DOHH2 (cell line): Measurements from ENCODE around the gene XRRA1.

ENCODE experiments used
- H3F3A ChIP-seq: fragments of 200-600 bp; sonication (generic), shearing (Covaris generic); 2 replicates; pipeline ENCODE4 v1.6.0; 2016; ENCODE audit warnings: antibody characterized with exemption, mild to moderate bottlenecking; ENCODE audit not compliant: control insufficient read depth, insufficient read depth
- H3K27ac ChIP-seq: fragments of 200-600 bp; sonication (generic); 2 replicates; pipeline ENCODE4 v1.5.1; 2014; ENCODE audit warnings: low read depth, mild to moderate bottlenecking, low read length, moderate library complexity
- H3K27me3 ChIP-seq: fragments of 200-600 bp; sonication (generic); 2 replicates; pipeline ENCODE4 v1.6.1; 2014; ENCODE audit warnings: mild to moderate bottlenecking, low read length, mixed read lengths; ENCODE audit not compliant: control insufficient read depth
- H3K36me3 ChIP-seq: fragments of 200-600 bp; sonication (generic); 2 replicates; pipeline ENCODE4 v1.6.1; 2014; ENCODE audit warnings: mild to moderate bottlenecking, low read length, moderate library complexity, mixed read lengths; ENCODE audit not compliant: control insufficient read depth
- H3K4me1 ChIP-seq: fragments of 200-600 bp; sonication (generic); 2 replicates; pipeline ENCODE4 v1.6.1; 2014; ENCODE audit warnings: mild to moderate bottlenecking, low read length, mixed read lengths; ENCODE audit not compliant: control insufficient read depth
- H3K4me2 ChIP-seq: fragments of 200-600 bp; sonication (generic); 2 replicates; pipeline ENCODE4 v1.6.0; 2014; ENCODE audit warnings: mild to moderate bottlenecking, low read length, moderate library complexity
- H3K4me3 ChIP-seq: fragments of 200-600 bp; sonication (generic); 2 replicates; pipeline ENCODE4 v1.5.1; 2014; ENCODE audit warnings: mild to moderate bottlenecking, low read length, mixed read lengths
- H3K79me2 ChIP-seq: fragments of 200-600 bp; sonication (generic); 2 replicates; pipeline ENCODE4 v1.6.1; 2014; ENCODE audit warnings: mild to moderate bottlenecking, low read length, mixed read lengths; ENCODE audit not compliant: control insufficient read depth
- H3K9me2 ChIP-seq: fragments of 200-600 bp; sonication (generic); replicated peaks from 2 replicates; pipeline ENCODE4 v1.6.1; 2014; ENCODE audit warnings: mild to moderate bottlenecking, low read length, mixed read lengths; ENCODE audit not compliant: control insufficient read depth
- H3K9me3 ChIP-seq: fragments of 200-600 bp; sonication (generic); 2 replicates; pipeline ENCODE4 v1.6.1; 2014; ENCODE audit warnings: antibody characterized with exemption, low read length, mixed read lengths; ENCODE audit not compliant: control insufficient read depth, insufficient read depth
- H4K20me1 ChIP-seq: fragments of 200-600 bp; sonication (generic); 2 replicates; pipeline ENCODE4 v1.6.0; 2014; ENCODE audit warnings: low read depth, mild to moderate bottlenecking, antibody characterized with exemption, low read length, moderate library complexity; ENCODE audit not compliant: control insufficient read depth, insufficient read depth
- EZH2phosphoT487 ChIP-seq: fragments of 200-600 bp; sonication (generic); IDR thresholded peaks from 2 replicates; pipeline ENCODE4 v1.6.1; 2017; ENCODE audit warnings: borderline replicate concordance, mild to moderate bottlenecking, antibody characterized with exemption, low read length, moderate library complexity, mixed read lengths
- TF ChIP-seq, protein P1 (sequence below): fragments of 200-600 bp; sonication (generic); IDR thresholded peaks from one replicate; pipeline ENCODE4 v1.5.1; 2014; ENCODE audit warnings: antibody characterized with exemption, mild to moderate bottlenecking, low read depth, low read length; ENCODE audit not compliant: poor library complexity, severe bottlenecking

The XRRA1 gene

DNA sequence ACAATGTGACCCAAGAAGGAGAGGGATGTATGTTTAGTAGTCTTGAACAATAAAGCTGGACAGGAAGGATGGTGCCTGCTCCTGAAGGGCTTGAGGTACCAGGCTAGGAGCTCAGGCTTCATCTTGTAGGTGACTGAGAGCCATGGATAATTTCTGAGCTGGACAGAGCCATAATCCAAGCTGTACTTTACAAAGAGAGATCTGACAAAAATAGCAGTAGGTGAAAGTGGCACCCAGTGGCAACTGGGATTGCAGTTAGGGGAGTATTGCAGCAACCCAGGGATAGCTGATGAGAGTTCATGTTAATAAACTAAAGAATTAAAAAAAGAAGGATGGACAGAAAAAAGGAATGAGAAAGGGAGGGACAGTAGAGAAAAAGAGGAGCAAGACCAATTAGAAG, 7.4 kb downstream of the XRRA1 start:
- no peaks in the 10 kb centered on the region for H3K4me1 ChIP-seq
- no peaks in the 10 kb centered on the region for H3K9me2 ChIP-seq
- no peak overlapping the region for H3K4me2 ChIP-seq
- no peak overlapping the region for H3K4me3 ChIP-seq
- TF ChIP-seq EZH2phosphoT487 = no peak
- TF ChIP-seq, protein P1, sequence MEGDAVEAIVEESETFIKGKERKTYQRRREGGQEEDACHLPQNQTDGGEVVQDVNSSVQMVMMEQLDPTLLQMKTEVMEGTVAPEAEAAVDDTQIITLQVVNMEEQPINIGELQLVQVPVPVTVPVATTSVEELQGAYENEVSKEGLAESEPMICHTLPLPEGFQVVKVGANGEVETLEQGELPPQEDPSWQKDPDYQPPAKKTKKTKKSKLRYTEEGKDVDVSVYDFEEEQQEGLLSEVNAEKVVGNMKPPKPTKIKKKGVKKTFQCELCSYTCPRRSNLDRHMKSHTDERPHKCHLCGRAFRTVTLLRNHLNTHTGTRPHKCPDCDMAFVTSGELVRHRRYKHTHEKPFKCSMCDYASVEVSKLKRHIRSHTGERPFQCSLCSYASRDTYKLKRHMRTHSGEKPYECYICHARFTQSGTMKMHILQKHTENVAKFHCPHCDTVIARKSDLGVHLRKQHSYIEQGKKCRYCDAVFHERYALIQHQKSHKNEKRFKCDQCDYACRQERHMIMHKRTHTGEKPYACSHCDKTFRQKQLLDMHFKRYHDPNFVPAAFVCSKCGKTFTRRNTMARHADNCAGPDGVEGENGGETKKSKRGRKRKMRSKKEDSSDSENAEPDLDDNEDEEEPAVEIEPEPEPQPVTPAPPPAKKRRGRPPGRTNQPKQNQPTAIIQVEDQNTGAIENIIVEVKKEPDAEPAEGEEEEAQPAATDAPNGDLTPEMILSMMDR = no peak
- H3F3A ChIP-seq = no peaks in the 10 kb centered on the region
- H3K36me3 ChIP-seq = peaks cover 87% of the 10 kb centered on the region
- no peaks in the 10 kb centered on the region for H3K27me3 ChIP-seq
- no peak overlapping the region for H3K27ac ChIP-seq
- H3K79me2 ChIP-seq = peaks cover 29% of the 10 kb centered on the region
- no peaks in the 10 kb centered on the region for H4K20me1 ChIP-seq
- no peaks in the 10 kb centered on the region for H3K9me3 ChIP-seq

DNA sequence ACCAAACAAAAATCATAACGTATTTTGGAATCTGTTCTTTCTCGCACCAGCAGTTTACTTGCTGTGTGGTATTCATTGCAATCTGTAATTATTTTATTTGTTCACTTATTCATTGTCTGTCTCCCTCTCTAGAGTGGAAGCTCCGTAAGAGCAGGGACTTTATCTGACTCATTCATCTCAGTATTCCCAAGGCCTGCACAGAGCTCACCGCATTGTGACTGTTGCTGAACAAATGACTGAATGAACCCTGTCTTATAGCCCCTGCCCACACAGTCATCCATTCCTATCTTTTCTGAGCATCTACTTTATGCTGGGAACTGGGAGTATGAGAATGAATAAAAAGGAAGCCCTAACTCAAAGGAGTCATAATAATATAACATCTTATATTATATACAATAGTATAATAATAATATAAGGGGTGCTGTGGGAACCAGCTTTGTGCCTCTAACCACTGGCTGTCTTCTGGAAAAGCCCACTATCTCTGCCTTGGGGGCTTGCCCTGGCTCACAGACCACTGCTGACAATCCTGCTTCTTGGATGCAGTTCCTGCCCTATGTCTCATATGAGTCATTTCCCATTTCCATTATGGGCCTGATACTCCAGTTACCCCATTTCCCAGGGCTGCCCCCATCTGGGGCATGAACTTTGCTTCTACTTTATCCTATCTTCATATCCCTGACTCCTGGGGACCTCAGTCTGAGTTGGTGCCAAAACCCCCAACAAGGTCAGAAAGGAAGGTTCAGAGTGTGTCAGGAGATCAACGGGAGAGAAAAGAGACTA, 11.0 kb downstream of the XRRA1 start:
- no peaks in the 10 kb centered on the region for H3K4me1 ChIP-seq
- H4K20me1 ChIP-seq = no peaks in the 10 kb centered on the region
- no peak for TF ChIP-seq EZH2phosphoT487
- TF ChIP-seq, protein P1 = no peak
- no peaks in the 10 kb centered on the region for H3K27me3 ChIP-seq
- H3F3A ChIP-seq = no peaks in the 10 kb centered on the region
- peaks cover 93% of the 10 kb centered on the region for H3K36me3 ChIP-seq
- H3K4me2 ChIP-seq = no peak overlapping the region
- H3K9me3 ChIP-seq = no peaks in the 10 kb centered on the region
- H3K9me2 ChIP-seq = no peaks in the 10 kb centered on the region
- H3K27ac ChIP-seq = no peak overlapping the region
- no peak overlapping the region for H3K4me3 ChIP-seq
- H3K79me2 ChIP-seq = 0 out of 2 replicates have a peak, but pooled peaks cover 4% of the 10 kb centered on the region

DNA sequence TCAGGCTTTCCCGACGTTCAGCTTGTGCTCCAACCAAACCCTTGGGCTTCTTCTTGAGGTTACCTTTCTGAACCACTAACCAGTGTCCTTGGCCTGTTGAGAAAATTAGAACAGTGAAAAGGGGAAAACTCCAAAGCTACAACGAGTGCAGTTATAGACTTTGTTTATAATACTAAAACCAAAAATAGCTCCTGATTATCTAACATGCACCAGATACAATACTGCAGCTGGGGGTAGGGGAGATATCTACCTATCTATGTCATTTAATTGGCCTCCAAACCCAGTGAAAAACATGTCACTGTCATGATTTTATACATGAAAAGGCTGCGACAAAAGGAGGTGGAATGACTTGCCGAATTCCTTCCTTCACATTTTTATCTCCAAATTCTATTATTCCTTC, 11.9 kb downstream of the XRRA1 start:
- no peak overlapping the region for H3K27ac ChIP-seq
- no peak overlapping the region for H3K4me3 ChIP-seq
- no peaks in the 10 kb centered on the region for H3K27me3 ChIP-seq
- H3K36me3 ChIP-seq = peaks cover 92% of the 10 kb centered on the region
- H3K79me2 ChIP-seq = no peaks in the 10 kb centered on the region
- H3K4me2 ChIP-seq = no peak overlapping the region
- TF ChIP-seq EZH2phosphoT487 = no peak
- TF ChIP-seq, protein P1 = no peak
- H3K4me1 ChIP-seq = no peaks in the 10 kb centered on the region
- H4K20me1 ChIP-seq = no peaks in the 10 kb centered on the region
- no peaks in the 10 kb centered on the region for H3K9me3 ChIP-seq
- H3K9me2 ChIP-seq = no peaks in the 10 kb centered on the region
- H3F3A ChIP-seq = no peaks in the 10 kb centered on the region
